HS-27A (cell line): Measurements from ENCODE around the gene FAM3C.
A peak's percentile ranks its signal among the peaks of the same experiment; 100 is the strongest.
"Not testable (repeated sequence)": the region's sequence is repeated elsewhere in the genome, so short reads cannot be mapped to it uniquely, and the experiment has no call there.

Source experiments
- DNase-seq: peaks from one replicate; pipeline ENCODE4 v3.0.0-alpha.2; 2012; ENCODE audit warnings: low read depth, missing footprints

Gene FAM3C

GRCh38 chr7:121331048-121331447 is 65.1 kb downstream of the FAM3C start:
- DNase-seq, result no peak

GRCh38 chr7:121330053-121330833 is 65.9 kb downstream of the FAM3C start:
- DNase-seq, result no peak

GRCh38 chr7:121329191-121330052 is 66.7 kb downstream of the FAM3C start:
- no peak for DNase-seq

- DNase-seq, result no peak
Measured at GRCh38 chr7:121328508-121329190, 67.5 kb downstream of the FAM3C start, which contains the start of gene WNT16. WNT16 (plus strand) TSS chr7:121329000; CDS start chr7:121329293, 293 bp downstream.

DNA sequence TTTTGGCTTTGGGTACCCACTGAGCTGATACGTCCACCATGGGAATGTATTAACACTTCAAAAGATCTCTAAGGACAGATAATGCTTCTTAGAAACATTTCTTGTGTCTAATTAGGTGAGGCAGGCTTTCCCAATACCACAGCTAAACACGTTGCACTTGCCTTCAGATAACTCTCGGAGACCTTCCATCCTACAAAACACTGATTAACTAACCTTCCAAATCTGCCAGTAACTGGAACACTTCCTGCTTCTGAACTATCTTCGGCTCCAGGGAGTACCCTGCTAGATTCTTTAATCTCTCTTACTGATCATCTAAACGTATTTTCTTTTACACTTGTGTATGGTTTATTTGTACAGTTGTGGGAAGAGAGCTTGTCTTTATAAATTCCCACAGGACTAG is 68.4 kb downstream of the FAM3C start:
- no peak for DNase-seq

GRCh38 chr7:121323515-121324302 is 72.4 kb downstream of the FAM3C start:
- DNase-seq, result no peak

GRCh38 chr7:121322460-121322859 is 73.6 kb downstream of the FAM3C start:
- DNase-seq, result no peak

DNA sequence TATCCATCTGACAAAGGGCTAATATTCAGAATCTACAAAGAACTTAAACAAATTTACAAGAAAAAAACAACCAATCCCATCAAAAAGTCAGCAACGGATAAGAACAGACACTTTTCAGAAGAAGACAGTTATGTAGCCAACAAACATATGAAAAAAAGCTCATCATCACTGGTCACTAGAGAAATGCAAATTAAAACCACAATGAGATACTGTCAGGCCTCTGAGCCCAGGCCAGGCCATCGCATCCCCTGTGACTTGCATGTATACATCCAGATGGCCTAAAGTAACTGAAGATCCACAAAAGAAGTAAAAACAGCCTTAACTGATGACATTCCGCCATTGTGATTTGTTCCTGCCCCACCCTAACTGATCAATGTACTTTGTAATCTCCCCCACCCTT is 80.9 kb downstream of the FAM3C start:
- not testable (repeated sequence) for DNase-seq

GRCh38 chr7:121313793-121314676 is 82.1 kb downstream of the FAM3C start:
- DNase-seq, result no peak

DNA sequence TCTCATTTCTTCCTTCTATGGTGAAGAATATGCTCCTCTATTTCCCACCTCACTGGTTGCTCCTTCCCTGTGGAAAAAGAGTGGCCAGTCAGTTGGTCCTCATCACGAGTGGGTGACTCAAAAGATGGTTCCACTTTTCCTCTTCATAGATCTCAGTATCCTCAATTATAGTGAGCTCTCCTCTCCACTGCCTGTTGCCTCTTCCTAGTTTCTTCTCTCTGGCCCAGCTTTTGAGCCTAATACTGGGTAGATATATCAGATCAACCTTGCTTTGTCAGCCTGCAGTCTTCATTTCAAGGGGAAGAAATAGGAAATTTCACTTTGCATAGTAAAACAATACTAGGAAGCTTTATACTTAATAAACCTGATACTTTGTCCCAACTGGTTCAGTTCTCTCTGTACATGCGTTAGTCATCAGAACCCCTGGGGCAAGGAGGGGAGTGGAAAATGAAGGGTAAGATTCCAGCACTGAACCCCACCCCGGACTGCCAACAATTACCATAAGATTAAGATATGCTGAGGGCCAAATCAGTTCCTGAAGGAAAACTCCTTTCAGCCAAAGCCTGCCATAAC is 82.8 kb downstream of the FAM3C start:
- no peak for DNase-seq

- no peak for DNase-seq
Measured at GRCh38 chr7:121307021-121307574, 89.0 kb downstream of the FAM3C start.

DNA sequence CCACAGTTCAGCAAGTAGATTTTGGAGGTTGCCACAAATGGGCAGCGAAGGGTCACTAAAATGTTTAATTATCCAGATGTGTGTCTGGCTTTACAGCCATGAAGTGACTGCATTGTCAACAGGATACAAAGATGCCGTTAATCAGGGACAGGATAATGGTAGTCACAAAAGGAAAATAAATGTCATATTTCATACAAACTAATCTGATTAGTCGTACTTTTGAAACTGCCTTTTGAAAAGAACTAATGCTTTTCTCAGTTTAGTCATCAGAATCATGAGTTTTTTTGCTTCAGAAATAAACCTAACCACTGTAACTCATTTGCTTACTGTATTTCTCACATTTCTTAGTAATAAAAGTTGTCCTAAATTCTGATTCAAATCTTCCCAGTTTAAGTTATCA is 89.5 kb downstream of the FAM3C start:
- DNase-seq, result no peak

GRCh38 chr7:121305109-121305508 is 91.0 kb downstream of the FAM3C start:
- DNase-seq, result no peak

- DNase-seq, result no peak
Measured at GRCh38 chr7:121304102-121304658, 91.9 kb downstream of the FAM3C start.

GRCh38 chr7:121303422-121304101 is 92.5 kb downstream of the FAM3C start:
- no peak for DNase-seq

DNA sequence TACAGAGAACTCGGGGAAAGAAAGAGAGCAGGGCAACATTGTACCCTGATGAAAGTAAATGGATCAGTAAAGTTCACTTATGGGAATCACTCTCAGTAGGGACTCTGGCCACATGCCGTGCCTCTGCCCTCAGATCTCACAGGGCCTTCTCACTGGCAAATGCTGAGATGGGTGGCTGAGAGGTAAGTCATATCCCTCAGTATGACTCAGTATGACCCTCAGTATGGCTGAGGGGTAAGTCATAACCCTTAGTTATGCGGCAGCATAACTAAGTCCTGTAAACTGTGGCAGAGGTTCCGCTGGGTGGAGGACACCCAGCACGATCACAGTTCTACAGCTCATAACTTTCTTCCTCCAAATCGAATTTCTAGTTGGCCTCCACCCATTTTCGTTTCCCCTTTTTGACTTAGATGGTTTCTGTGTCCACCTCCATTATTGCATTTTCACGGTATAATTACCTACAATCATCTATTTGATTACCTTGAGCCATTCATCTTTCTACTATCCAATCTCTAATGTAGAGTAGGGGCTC is 93.8 kb downstream of the FAM3C start:
- peak; percentile 87 for DNase-seq

- no peak for DNase-seq
Measured at GRCh38 chr7:121301446-121302213, 94.5 kb downstream of the FAM3C start.
